ENCODE data around the gene CPT1A.
"Not testable (repeated sequence)": the region's sequence is repeated elsewhere in the genome, so short reads cannot be mapped to it uniquely, and the experiment has no call there.

CPT1A gene

GRCh38 chr11:68841718-68842426 lies at the start of gene CPT1A:
Gene CPT1A, minus strand, starts transcription at chr11:68841916. Its CDS starts 26,442 bp downstream, at chr11:68815474.
- DNase-seq (ENCODE audit: low read depth in 2 of 2, low spot score in 1 of 2), result no peak

GRCh38 chr11:68890490-68891231 lies 48.9 kb upstream of the CPT1A start:
- DNase-seq (ENCODE audit: low read depth in 2 of 2, low spot score in 1 of 2), result no peak

GRCh38 chr11:68889948-68890446 lies 48.3 kb upstream of the CPT1A start:
- no peak for DNase-seq (ENCODE audit: low read depth in 2 of 2, low spot score in 1 of 2)

- DNase-seq (ENCODE audit: low read depth in 2 of 2, low spot score in 1 of 2), result not testable (repeated sequence)
Observed at GRCh38 chr11:68884827-68885226, 43.1 kb upstream of the CPT1A start.

GRCh38 chr11:68882391-68882790 lies 40.7 kb upstream of the CPT1A start:
- no peak for DNase-seq (ENCODE audit: low read depth in 2 of 2, low spot score in 1 of 2)

- DNase-seq (ENCODE audit: low read depth in 2 of 2, low spot score in 1 of 2), result no peak
Observed at GRCh38 chr11:68881320-68881719, 39.6 kb upstream of the CPT1A start.

- DNase-seq (ENCODE audit: low read depth in 2 of 2, low spot score in 1 of 2), result no peak
Observed at GRCh38 chr11:68880851-68881250, 39.1 kb upstream of the CPT1A start.

- DNase-seq (ENCODE audit: low read depth in 2 of 2, low spot score in 1 of 2), result no peak
Observed at GRCh38 chr11:68878022-68878421, 36.3 kb upstream of the CPT1A start.

- no peak for DNase-seq (ENCODE audit: low read depth in 2 of 2, low spot score in 1 of 2)
Observed at GRCh38 chr11:68872216-68873003, 30.7 kb upstream of the CPT1A start.

GRCh38 chr11:68870470-68870869 lies 28.8 kb upstream of the CPT1A start:
- DNase-seq (ENCODE audit: low read depth in 2 of 2, low spot score in 1 of 2), result no peak

- DNase-seq (ENCODE audit: low read depth in 2 of 2, low spot score in 1 of 2), result no peak
Observed at GRCh38 chr11:68868221-68868835, 26.6 kb upstream of the CPT1A start.

- DNase-seq (ENCODE audit: low read depth in 2 of 2, low spot score in 1 of 2), result no peak
Observed at GRCh38 chr11:68867066-68867465, 25.4 kb upstream of the CPT1A start.

- no peak for DNase-seq (ENCODE audit: low read depth in 2 of 2, low spot score in 1 of 2)
Observed at GRCh38 chr11:68865241-68865640, 23.5 kb upstream of the CPT1A start.

- no peak for DNase-seq (ENCODE audit: low read depth in 2 of 2, low spot score in 1 of 2)
Observed at GRCh38 chr11:68863553-68864265, 22.0 kb upstream of the CPT1A start.

- no peak for DNase-seq (ENCODE audit: low read depth in 2 of 2, low spot score in 1 of 2)
Observed at GRCh38 chr11:68862421-68862820, 20.7 kb upstream of the CPT1A start.

- DNase-seq (ENCODE audit: low read depth in 2 of 2, low spot score in 1 of 2), result no peak
Observed at GRCh38 chr11:68859123-68859522, 17.4 kb upstream of the CPT1A start.

- DNase-seq (ENCODE audit: low read depth in 2 of 2, low spot score in 1 of 2), result no peak
Observed at GRCh38 chr11:68857037-68857586, 15.4 kb upstream of the CPT1A start.

GRCh38 chr11:68856425-68857030 lies 14.8 kb upstream of the CPT1A start:
- not testable (repeated sequence) for DNase-seq (ENCODE audit: low read depth in 2 of 2, low spot score in 1 of 2)

- no peak for DNase-seq (ENCODE audit: low read depth in 2 of 2, low spot score in 1 of 2)
Observed at GRCh38 chr11:68855205-68855981, 13.7 kb upstream of the CPT1A start.
